SK-N-SH (cell line): ENCODE measurements around the gene QSOX2.

Source experiments
- USF2 ChIP-seq: fragments of 150-350 bp; IDR thresholded peaks from 2 replicates; pipeline ENCODE4 v1.6.1; 2017; ENCODE audit warnings: antibody characterized with exemption, low read length, low read depth, borderline replicate concordance
- YY1 ChIP-seq: IDR thresholded peaks from 2 replicates; pipeline ENCODE4 v1.4.0; 2012; ENCODE audit warnings: low read depth, mild to moderate bottlenecking
- TF ChIP-seq, protein P1 (sequence below): IDR thresholded peaks from 2 replicates; pipeline ENCODE4 v1.6.1; 2012; ENCODE audit warnings: mild to moderate bottlenecking, low read depth, low read length, moderate library complexity

DNA sequence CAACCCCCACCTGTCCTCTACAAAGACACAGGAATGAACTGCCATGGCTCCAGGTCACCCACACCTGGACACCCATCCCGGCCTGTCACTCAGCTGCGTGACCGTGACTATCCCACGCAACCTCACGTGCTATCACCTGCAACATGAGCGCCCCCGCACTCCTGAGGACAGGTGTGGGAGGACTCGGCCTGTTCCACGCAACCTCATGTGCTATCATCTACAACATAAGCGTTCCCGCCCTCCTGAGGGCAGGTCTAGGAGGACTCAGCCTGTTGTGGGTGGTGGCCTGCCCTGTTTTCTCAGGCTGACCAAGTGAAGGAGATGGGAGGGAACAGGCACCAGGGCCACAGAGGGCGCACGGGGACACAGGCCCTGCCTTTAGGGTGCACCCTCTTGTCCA is 4.1 kb downstream of the QSOX2 start:
- TF ChIP-seq, protein P1, sequence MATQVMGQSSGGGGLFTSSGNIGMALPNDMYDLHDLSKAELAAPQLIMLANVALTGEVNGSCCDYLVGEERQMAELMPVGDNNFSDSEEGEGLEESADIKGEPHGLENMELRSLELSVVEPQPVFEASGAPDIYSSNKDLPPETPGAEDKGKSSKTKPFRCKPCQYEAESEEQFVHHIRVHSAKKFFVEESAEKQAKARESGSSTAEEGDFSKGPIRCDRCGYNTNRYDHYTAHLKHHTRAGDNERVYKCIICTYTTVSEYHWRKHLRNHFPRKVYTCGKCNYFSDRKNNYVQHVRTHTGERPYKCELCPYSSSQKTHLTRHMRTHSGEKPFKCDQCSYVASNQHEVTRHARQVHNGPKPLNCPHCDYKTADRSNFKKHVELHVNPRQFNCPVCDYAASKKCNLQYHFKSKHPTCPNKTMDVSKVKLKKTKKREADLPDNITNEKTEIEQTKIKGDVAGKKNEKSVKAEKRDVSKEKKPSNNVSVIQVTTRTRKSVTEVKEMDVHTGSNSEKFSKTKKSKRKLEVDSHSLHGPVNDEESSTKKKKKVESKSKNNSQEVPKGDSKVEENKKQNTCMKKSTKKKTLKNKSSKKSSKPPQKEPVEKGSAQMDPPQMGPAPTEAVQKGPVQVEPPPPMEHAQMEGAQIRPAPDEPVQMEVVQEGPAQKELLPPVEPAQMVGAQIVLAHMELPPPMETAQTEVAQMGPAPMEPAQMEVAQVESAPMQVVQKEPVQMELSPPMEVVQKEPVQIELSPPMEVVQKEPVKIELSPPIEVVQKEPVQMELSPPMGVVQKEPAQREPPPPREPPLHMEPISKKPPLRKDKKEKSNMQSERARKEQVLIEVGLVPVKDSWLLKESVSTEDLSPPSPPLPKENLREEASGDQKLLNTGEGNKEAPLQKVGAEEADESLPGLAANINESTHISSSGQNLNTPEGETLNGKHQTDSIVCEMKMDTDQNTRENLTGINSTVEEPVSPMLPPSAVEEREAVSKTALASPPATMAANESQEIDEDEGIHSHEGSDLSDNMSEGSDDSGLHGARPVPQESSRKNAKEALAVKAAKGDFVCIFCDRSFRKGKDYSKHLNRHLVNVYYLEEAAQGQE = no peak
- TF ChIP-seq USF2 = no peak
- no peak for TF ChIP-seq YY1
